WI38 (cell line): Measurements from ENCODE around the gene VWA8.

Experiments used
- H3K4me3 ChIP-seq: 2 replicates; pipeline ENCODE4 v1.5.1; 2011; ENCODE audit warnings: low read depth, mild to moderate bottlenecking, control low read depth, low read length
- CTCF ChIP-seq: IDR thresholded peaks from 2 replicates; pipeline ENCODE4 v1.5.1; 2012; ENCODE audit warnings: low read depth, mild to moderate bottlenecking, control low read depth, low read length

VWA8 gene

DNA sequence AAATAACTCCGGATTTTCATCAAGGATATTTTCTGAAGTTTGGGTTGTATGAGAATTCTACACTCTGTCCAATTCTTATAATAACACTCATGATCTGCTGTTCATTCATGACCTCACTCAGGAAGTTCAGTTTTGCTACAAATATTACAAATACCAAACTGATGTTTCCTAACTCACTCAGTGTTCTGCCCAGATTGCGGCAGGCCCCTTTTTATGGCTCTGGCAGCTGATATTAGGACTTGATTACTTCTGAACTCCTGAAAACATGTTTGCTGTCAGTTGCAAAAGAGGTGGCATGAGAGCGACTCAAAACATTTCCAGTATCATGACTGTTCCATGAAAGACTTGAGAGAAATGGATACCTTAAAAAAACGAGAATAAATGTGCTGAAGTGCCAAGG is 315.6 kb downstream of the VWA8 start:
- no peak for TF ChIP-seq CTCF
- no peak overlapping the region for H3K4me3 ChIP-seq

GRCh38 chr13:41644742-41645141 is 316.2 kb downstream of the VWA8 start:
- no peak overlapping the region for H3K4me3 ChIP-seq
- TF ChIP-seq CTCF: no peak

GRCh38 chr13:41643507-41643906 is 317.4 kb downstream of the VWA8 start:
- H3K4me3 ChIP-seq: no peak overlapping the region
- TF ChIP-seq CTCF: no peak

GRCh38 chr13:41641961-41642360 is 318.9 kb downstream of the VWA8 start:
- no peak for TF ChIP-seq CTCF

DNA sequence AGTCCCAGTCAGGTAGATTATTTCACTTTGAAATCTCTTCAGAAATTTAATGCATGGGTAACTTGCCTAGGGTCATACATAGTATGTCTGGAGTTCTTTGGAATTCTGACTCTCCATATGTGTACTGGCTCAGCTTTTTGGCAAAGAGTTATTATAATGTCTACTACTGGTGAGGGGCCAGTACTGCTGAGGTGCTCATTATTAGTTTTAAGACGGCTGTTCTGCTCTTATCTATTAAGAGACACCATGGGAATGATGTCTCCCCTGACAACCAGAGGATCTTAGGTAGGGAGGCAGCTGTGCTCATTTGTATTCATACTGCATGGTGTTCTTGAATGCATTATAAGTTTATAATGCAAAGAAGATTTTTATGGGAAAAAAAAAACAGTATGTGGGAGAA is 319.5 kb downstream of the VWA8 start:
- TF ChIP-seq CTCF: no peak
- no peak overlapping the region for H3K4me3 ChIP-seq

More at GRCh38 chr13:41641961-41642360, 318.9 kb downstream of the VWA8 start:
- H3K4me3 ChIP-seq: no peak overlapping the region

DNA sequence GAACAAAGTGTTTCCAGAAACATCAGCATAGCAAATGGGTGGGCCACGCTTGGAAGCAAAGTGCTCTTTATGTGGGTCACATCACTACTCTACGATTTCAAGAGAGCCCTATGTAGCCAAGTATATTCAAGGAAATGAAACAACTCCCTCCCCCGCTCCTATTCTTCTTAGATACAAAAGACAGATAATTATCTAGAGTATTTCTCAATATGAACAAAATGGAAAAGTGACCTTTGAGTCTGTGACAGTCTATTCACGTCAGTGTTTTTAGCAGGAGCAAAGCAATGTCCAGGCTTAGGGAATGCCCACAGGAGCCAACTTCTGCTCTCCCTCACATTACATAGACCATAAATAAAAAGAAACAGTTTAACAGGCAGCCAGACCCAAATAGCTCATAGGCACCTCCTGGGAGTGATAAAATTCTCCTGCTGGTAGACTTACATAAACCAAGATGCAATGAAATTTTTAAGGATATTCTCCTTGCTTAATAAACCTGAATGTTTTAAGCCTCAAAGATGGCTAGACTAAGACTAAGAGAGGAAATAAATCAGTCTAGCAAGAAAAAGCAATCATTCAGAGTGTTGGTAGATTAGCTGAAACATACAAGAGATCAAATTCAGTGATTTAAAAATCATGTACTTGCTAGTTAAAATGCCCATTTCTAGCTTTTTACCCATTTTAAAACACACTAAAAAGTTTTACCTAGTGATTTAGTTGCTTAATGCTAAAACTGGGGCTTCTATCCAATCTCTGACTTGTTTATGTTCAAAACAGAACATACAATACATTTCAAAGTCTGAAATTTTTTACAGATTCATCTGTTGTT is 320.7 kb downstream of the VWA8 start:
- H3K4me3 ChIP-seq: no peak overlapping the region
- no peak for TF ChIP-seq CTCF

- H3K4me3 ChIP-seq: no peak overlapping the region
- no peak for TF ChIP-seq CTCF
Measured at GRCh38 chr13:41639237-41639904, 321.5 kb downstream of the VWA8 start.
